GM12874 (cell line): ENCODE results near the gene MGST3.

Experiments used
- CTCF ChIP-seq: IDR thresholded peaks from 2 replicates; pipeline ENCODE4 v1.5.1; 2011; ENCODE audit warnings: low read depth, mild to moderate bottlenecking, control low read depth, low read length, moderate library complexity; ENCODE audit not compliant: insufficient read depth

Gene MGST3

GRCh38 chr1:165632152-165632469 lies 1.1 kb downstream of the MGST3 start:
- TF ChIP-seq CTCF, result no peak

- no peak for TF ChIP-seq CTCF
Measured at GRCh38 chr1:165632491-165632890, 1.5 kb downstream of the MGST3 start.

- no peak for TF ChIP-seq CTCF
Measured at GRCh38 chr1:165633614-165634013, 2.6 kb downstream of the MGST3 start.

- no peak for TF ChIP-seq CTCF
Measured at GRCh38 chr1:165634154-165634921, 3.3 kb downstream of the MGST3 start.

- no peak for TF ChIP-seq CTCF
Measured at GRCh38 chr1:165635329-165635728, 4.3 kb downstream of the MGST3 start.

- TF ChIP-seq CTCF, result no peak
Measured at GRCh38 chr1:165635823-165636222, 4.8 kb downstream of the MGST3 start.

- no peak for TF ChIP-seq CTCF
Measured at GRCh38 chr1:165637427-165637826, 6.4 kb downstream of the MGST3 start.
